ENCODE data around the gene CCDC201.

The CCDC201 gene

DNA sequence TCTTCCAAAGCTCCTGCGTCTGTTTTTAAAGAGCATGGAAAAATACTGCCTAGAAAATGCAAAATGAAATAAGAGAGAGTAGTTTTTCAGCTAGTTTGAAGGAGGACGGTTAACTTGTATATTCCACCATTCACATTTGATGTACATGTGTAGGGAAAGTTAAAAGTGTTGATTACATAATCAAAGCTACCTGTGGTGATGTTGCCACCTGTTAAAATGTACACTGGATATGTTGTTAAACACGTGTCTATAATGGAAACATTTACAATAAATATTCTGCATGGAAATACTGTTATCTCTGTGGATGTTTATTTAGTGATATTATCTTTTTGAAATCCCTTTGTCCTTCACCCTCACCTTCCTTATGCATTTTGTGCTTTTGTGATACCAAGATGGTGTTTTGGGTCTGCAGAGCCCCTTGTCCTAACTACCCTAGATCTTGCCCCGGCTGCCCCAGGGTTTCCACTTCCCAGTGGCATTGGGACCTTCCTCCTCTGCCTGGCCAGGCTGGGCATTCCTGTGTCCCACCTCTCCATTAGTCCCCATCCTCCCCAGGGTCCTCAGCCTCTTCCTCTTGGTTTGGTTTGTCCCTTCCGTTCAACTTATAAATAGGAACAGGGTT lies 20.6 kb upstream of the CCDC201 start:
- DNase-seq (ENCODE audit: low read depth in 2 of 2, low spot score in 1 of 2), result no peak

DNA sequence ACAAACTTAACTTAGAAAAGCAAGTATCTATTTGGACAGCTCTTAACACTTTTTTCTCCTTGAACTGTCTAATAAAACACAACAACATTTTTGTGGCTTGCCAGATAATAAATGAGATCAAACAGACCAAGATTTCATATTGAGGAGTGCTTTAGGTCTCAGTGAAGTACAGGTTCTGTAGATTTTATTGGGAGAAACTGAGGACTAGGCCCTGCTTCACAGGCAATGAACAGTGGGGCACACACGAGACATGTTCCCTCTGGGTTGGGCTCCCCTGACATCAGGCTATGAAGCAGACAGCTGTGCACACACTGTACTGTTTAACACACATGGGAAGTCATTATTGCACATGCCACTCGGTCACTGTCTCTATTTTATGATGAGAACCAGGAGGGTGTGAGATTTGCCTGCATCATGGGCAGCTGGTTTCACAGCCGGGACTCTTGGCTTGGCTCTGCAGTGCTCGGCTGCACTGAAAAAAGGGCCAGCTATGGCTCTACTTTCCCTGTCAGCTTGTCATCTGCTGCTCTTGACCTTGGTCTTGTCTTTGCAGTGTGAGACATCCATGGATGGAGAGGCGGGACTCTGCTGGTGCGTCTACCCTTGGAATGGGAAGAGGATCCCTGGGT lies 19.6 kb upstream of the CCDC201 start:
- DNase-seq (ENCODE audit: low read depth in 2 of 2, low spot score in 1 of 2), result no peak

DNA sequence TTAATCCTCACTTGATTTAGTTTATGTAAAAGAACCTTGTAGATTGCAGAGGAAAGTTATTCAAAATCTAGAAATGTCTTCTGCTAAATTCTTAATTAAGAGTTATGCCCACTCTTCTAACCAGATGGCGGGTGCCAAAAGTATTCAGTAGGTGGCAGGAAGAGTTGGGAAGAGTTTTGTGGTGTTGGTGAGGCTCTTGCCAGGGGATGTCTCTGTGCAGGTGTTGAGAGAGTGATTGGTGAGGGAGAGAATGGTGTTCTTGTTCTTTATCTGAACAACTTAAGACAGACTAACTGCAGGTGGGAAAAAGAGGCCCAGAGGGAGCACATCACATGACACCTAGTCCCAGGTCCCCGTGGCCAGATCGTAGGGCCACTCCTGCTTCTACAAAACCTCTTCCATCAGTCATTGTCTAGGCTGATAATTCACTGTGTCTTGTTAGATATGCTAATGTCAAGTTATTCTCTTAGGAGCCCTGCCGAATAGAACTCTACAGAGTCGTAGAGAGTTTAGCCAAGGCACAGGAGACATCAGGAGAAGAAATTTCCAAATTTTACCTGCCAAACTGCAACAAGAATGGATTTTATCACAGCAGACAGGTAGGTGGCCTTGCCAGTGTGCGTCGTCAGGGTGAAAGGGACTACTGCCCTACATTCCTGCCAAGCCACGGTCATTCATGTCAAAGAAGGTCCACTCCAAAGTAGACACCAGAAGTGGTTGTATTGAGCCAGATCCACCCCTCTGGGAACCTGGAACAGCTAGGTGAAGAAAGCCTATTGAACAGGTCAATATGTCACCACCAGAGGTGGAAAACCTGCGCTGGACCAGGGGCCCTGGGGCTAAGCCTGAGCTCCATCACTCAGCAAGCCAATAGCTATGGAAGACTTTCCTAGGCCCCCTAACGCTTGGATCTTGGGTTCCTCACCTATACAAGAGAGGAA lies 18.9 kb upstream of the CCDC201 start:
- no peak for DNase-seq (ENCODE audit: low read depth in 2 of 2, low spot score in 1 of 2)

DNA sequence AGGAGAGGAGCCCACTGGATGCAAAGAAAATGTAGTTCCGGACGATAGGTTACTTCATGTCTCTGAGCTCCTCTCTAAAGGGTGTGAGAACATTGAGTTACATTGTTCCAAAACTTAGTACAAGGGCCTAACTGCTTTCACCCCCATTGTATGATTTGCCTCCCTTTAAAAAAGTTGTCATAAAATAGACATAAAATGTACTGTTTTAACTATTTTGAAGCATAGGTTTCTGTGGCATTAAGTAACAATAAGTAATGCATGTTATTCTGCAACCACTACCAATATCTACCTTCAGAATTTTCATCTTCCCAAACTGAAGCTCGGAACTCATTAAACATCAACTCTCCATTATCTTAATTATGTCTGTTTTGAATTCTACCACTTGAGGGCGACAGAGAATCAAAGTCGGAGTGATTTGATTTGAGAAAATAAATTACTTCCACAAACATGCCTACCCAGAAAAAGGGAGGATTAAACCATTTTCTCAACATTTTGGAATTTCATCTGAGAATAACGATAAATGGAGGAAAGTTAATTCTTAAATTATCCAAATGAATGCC lies 18.1 kb upstream of the CCDC201 start:
- no peak for DNase-seq (ENCODE audit: low read depth in 2 of 2, low spot score in 1 of 2)

DNA sequence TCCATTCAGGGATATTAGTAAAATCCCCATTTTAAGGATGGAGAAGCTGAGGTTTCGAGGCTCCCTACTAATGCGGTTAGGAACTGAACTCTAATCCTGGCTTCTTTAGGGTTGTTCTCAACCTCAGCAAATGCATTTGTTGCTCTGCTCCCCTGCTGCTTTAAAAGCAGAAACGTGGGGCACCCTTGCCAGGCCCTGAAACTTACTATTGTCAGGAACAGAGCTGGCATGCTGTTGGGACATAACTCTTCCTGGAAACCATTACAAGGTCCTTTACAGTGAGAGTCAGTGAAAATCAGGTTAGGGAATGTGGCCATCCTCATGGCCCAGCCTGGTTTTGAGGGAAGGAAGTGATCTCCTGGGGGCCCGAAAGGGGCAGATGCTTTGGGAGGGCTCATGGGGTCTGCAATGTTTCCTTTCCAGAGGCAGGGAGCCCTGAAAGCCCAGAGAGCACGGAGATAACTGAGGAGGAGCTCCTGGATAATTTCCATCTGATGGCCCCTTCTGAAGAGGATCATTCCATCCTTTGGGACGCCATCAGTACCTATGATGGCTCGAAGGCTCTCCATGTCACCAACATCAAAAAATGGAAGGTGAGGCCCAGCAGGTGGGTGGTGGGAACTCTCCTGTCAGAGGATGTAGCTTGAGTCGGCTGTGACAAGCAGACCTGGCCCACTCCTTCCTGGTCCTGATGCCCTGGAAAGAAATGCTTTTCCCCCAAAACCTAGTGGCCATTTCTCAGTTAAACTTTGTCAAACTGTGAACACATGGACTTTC lies 17.4 kb upstream of the CCDC201 start:
- no peak for DNase-seq (ENCODE audit: low read depth in 2 of 2, low spot score in 1 of 2)

DNA sequence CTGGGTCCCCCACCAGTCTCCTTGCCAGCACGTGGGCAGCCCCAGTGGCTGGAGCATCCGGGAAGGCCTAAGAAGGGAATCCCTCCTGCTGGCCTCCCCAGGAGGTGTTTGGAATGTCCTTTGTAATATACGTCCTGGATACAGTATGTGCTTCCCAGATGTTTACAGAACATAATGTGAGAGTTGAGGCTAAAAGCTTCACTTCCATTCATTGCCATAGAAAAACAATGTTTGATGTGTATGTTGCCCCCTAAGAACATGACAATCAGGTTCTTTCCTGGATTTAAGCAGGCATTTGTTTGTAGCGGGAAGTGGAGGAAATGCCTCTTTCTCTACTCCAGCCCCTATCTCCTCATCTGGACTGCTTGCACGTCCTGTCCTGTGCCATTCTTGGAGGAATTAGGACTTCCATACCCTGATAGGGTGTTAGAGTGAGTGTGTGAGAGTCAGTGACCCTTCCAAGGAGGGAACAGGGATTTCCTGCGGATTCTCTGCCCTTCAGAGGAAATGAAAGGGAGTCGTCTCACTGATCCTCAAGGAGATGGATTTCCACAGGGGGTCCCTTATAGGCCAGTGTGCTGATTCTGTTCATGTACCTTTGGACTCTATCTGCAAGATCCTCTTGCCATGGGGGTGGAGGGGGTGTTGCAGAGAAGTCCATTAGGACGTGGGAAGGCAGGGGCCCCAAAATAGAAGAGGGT lies 16.6 kb upstream of the CCDC201 start:
- DNase-seq (ENCODE audit: low read depth in 2 of 2, low spot score in 1 of 2), result no peak

DNA sequence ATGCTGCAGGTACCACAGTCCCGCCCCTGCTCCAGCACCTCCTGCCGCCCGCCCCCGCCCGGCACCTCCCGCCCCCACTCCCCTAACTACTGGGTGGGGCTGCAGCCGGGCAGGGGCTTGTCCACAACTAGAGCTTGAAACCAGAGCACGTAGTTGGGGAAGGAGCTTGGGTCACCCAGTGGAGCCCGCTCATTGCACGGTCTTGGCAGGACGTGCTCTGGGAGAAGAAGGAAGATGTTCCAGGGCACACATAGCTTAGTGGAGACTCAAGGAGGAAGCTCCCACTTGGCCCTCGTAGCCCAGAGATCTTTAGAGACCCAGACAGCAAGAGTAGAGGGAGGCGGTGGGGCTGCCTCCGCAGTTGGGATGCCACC lies 16.1 kb upstream of the CCDC201 start:
- no peak for DNase-seq (ENCODE audit: low read depth in 2 of 2, low spot score in 1 of 2)

DNA sequence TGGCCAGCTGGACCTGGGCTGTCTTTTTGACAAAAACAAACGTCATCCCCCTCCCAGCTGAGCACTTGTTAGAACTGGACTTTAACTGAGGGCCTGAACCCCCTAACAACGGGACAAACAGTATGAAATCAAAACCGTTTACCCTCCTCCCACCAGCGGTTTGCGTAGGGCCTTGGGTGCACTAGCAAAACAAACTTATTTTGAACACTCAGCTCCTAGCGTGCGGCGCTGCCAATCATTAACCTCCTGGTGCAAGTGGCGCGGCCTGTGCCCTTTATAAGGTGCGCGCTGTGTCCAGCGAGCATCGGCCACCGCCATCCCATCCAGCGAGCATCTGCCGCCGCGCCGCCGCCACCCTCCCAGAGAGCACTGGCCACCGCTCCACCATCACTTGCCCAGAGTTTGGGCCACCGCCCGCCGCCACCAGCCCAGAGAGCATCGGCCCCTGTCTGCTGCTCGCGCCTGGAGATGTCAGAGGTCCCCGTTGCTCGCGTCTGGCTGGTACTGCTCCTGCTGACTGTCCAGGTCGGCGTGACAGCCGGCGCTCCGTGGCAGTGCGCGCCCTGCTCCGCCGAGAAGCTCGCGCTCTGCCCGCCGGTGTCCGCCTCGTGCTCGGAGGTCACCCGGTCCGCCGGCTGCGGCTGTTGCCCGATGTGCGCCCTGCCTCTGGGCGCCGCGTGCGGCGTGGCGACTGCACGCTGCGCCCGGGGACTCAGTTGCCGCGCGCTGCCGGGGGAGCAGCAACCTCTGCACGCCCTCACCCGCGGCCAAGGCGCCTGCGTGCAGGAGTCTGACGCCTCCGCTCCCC lies 15.5 kb upstream of the CCDC201 start, which contains the start of gene IGFBP1:
IGFBP1 (plus strand) TSS at position 304 of the 808 bp plus-strand sequence; CDS start at position 469, 165 bp downstream.
- DNase-seq (ENCODE audit: low read depth in 2 of 2, low spot score in 1 of 2), result no peak

DNA sequence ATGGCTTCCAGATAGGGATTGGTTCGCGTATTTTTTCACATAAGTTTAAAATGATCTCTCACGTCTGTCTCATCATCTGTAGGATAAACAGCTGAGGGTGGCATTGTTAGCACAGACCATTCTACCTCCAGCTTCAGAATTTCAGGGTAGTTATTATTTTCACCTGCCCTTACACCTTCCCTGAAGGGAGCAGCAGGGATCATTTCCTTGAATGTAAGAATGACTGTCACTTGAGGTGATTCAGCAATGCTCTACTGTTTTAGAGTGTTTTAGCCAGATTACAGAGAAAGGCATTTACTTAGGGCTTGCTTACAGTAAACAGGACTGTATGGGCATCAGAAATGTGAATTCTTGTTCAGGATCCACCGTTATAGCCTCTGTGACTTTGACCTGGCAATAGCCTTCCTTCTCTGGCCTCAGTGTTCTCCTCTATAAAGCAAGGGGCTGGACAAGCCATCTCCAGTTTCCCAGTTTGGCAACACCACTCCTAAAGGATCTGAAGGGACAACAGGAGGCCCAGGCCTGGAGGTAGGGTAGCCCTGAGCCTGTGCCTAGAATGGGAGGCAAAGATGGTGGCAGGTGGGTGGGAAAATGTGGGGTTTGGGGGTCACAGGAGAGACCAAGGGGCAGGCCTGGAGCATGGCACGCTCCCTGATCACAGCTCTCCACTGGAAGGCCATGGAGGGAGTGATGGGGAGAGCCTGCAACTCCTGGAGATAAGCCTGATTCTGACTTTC lies 14.2 kb upstream of the CCDC201 start:
- no peak for DNase-seq (ENCODE audit: low read depth in 2 of 2, low spot score in 1 of 2)

DNA sequence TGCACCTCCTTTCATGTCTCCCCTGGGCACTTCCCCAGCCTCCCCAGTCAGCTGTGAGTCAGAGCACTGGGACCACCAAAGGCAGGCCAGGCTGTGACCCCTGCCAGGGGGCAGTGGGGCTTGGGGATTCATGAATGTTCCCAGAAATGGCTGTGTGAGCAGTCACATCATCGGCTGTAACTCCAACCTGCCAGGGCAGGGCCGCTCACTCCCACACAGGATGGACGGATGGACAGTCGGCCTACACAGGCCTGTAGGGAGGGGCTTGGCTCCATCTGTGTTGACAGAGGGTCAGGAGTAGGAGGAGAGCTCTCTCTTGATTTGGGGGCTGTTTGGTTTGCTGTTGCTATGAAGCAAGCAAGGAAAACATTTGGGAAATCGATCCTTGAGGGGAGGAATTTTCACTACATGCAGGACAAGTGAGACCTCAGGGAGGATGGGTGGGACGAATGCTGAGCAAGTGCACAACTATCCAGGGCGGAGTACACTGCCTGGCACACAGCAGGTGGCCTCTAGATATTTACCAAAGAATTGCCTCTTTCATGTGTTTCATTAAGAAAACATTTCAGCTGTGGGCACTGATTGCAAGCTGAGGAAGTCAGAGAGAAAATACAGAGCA lies 12.5 kb upstream of the CCDC201 start:
- DNase-seq (ENCODE audit: low read depth in 2 of 2, low spot score in 1 of 2), result no peak

DNA sequence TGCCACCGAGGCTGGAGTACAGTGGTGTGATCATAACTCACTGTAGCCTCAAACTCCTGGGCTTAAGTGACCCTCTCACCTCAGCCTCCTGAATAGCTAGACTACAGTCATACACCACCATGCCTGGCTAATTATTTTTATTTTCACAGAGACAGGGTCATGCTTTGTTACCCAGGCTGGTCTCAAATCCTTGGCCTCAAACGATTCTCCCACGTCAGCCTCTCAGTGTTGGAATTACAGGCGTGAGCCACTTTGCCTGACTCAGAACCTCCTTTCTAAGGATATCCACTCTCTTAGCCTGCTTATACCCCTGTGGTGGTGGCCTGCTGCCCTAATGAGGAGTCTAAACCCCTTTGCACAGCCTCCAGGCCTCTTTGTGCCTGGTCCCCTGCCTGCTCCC lies 11.3 kb upstream of the CCDC201 start:
- DNase-seq (ENCODE audit: low read depth in 2 of 2, low spot score in 1 of 2), result no peak

DNA sequence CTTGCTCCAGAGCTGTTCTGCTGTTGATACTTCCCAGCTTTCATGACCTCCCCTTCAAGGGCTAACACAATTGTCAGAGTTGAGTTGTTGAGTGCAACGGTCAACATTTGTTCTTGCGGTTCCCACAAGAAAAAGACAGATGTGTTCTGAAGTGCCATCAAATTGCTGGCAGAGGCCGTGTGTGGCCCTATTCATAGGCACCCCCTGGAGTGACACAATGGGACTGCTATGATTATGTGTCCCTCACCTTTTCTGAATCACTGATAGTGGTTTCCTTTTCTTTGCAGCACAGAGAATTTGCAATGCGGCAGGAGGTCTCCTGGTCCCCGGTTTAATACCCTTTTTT lies 9.6 kb upstream of the CCDC201 start:
- no peak for DNase-seq (ENCODE audit: low read depth in 2 of 2, low spot score in 1 of 2)

DNA sequence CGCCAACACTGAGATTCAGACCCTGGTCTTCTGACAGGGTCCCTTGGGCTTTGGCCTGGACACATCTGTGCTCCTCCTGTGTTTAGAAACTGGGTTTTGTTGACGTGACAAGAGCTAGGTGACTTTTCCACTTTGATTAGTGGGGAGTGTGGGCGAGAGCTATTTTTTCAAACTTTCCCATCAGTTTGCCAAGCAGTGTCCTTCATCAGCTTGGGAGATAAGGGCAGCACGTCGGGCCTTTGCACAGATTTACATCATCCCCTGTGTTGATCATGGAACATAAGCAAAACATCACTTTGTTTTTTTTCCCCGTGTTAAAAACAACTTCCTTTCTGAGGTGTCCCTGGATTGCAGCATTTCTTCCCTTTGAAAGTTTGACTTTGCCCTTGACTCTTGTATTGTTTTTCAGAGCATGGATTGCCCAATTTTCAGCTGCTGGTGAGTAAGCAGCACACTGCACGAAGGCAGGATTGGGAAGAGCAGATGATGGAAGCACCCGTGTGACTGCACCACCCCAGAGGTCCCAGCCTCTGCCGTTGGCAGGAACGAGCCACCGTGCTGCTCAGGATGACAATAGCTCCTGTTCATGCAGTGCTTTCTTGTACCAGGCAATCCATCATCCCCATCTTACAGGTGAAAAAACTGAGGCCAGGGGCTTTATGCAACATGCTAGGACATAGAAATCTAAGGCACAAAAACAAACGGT lies 9.0 kb upstream of the CCDC201 start:
- DNase-seq (ENCODE audit: low read depth in 2 of 2, low spot score in 1 of 2), result no peak

DNA sequence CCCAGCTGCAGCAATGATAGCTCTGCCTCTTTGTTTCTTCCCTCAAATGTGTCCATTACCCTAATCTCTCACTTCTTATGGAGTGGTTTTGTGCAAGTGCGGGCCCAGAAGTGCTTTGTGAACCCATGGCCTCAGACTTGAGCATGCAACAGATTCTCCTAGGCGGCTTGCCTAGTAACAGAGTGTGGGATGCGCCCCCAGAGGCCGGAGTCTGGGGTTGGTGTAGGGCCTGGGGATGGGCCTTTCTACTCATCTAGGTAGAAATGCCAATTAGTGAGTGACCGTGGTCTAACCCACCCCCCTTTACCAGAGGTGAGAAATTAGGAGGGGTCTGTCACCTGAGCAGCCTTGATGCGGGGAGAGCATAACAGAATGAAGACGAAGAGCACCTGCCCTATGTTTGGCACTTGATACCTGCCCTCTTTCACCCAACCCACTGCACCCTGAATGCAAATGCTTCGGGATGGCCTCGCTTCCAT lies 8.4 kb upstream of the CCDC201 start:
- no peak for DNase-seq (ENCODE audit: low read depth in 2 of 2, low spot score in 1 of 2)

DNA sequence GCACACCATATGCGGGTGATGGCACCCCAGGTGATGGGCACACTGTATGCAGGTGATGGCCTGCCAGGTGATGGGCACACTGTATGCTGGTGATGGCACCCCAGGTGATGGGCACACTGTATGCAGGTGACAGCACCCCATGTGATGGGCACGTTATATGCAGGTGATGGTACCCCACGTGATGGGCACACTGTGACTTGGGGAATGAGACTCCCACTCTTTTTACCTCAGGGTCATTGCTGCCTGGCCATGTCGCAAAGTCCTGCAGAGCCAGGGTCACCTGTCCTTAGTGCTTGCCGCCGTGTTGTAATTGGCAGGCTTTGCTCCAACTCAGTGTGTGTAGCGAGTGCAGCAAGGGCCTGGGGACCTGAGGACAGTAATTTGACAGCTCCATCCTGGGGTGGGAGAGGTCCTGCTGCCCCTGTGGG lies 7.6 kb upstream of the CCDC201 start:
- no peak for DNase-seq (ENCODE audit: low read depth in 2 of 2, low spot score in 1 of 2)

DNA sequence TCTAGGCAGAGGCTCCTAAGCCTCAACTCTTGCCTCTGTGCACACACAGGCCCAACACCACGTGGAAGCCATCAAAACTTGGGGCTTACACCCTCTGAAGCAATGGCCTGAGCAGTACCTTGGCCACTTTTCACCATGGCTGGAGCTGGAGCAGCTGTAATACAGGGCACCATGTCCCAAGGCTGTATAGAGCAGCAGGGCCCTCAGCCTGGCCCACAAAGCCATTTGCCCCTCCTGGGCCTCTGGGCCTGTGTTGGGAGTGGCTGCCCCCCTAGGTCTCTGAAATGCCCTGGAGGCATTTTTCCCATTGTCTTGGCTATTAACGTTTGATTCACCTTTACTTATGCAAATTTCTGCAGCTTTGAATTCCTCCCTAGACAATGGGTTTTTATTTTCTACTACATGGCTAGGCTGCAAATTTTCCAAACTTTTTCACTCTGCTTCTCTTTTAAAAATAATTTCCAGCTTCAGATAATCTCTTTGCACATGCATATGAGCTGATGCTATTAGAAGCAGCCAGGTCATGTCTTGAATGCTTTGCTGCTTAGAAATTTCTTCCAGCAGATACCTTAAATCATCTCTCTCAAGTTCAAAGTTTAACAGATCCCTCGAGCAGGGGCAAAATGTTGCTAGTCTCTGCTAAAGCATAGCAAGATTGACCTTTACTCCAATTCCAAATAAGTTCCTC lies 5.7 kb upstream of the CCDC201 start:
- no peak for DNase-seq (ENCODE audit: low read depth in 2 of 2, low spot score in 1 of 2)

DNA sequence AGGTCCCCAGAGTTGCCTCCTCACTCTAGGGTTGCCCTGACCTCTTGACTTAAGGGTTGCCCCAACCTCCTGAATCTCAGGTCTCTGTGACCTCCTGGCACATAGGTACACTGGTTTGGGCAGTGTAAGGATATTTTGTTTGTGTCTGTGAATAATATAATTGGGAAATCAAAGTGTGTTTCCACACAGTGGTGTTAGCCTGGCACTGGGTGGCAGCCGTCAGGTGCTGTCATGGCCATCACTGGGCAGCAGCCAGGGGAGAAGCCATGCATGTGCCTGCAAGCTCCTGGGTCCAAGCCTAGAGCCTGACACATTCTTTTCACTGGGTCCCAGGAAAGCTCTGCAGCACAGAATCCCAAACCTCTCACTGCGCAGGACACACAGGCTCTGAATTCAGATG lies 3.6 kb upstream of the CCDC201 start:
- DNase-seq (ENCODE audit: low read depth in 2 of 2, low spot score in 1 of 2), result no peak

Data from stimulated activated CD8-positive, alpha-beta memory T cell treated with anti-CD3 and anti-CD28 coated beads, Interleukin-4, amount 100 ng/mL, for 4 hours (primary cell).